CMK (cell line): ENCODE results near the gene UBR1.
"Not testable (repeated sequence)": the region's sequence is repeated elsewhere in the genome, so short reads cannot be mapped to it uniquely, and the experiment has no call there.

Experiments
- DNase-seq: peaks from one replicate; pipeline ENCODE4 v3.0.0-alpha.2; 2010; ENCODE audit warnings: low read depth

The UBR1 gene

DNA sequence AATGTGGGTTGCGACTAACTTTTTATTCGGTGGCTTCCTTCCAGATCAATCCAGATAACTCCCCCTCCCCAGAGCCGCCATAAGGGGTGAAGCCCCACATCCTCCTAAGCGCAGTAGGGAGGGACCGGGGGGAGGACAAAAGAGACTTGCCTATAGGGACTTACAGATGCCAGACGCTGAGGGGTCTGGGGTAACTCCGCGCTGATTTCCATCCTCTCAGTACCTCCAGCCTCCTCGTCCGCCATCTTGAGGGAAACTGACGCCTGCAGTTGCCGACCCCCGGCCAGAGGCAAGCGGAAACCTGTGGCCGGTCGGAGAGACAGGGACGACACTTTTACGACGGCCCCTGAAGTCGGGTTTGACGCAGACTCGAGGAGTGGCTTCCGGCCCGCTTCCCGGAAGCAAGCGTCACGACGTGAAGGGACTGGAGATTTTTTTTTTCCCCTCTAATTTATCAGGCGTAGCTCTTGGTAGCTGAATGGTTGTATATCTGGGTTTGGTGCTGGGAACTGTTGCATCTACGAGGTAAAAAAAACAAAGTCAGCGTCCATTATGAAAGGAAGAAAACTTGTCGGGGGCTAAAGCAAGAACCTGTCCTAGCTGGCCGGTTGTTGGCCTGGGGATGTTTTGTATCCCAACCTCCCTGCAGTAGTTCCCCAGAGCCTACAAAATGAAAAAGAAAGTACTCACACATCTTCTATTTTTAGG, at the start of gene UBR1:
Gene UBR1 (minus strand): TSS at position 261 of the 708 bp plus-strand sequence. CDS start 16 bp downstream, at position 245.
- peak; percentile 85 for DNase-seq

DNA sequence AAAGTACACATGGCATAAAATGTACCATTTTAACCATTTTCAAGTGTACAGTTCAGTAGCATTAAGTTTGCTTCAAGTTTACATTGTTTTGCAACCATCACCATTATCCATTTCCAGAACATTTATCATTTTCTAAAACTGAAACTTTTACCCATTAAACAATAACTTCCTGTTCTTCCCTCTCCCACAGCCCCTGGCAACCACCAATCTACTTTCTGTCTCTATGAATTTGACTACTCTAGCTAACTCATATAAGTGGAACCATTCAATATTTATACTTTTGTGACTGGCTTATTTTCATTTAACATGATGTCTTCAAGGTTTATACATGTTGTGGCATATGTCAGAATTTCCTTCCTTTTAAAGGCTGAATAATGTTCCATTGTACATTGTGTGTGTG, 47.4 kb upstream of the UBR1 start:
- no peak for DNase-seq

GRCh38 chr15:43151688-43152087, 45.9 kb upstream of the UBR1 start:
- no peak for DNase-seq

GRCh38 chr15:43150191-43150929, 44.5 kb upstream of the UBR1 start:
- DNase-seq: no peak

GRCh38 chr15:43146184-43146583, 40.3 kb upstream of the UBR1 start:
- no peak for DNase-seq

DNA sequence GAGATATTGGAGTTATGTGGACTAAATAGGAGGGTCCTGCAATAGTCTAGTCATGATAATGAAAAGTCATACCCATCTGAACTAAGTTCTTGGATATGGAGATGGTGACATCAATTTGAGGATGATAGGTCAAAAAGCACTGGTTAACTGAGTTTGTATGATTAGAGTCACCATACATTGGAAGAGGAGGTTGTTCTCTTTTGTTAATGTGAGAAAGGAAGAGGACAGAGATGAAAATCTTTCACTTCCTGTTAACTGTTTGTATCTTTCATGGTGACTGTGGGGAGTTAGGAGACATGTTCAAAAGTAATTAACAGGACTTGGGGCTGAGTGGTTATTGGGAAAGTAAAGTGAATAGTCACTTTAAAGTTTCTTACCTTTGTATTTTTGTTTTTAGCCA, 38.7 kb upstream of the UBR1 start:
- no peak for DNase-seq

- no peak for DNase-seq
These were observed 37.5 kb upstream of the UBR1 start for GRCh38 chr15:43143203-43143941.

- no peak for DNase-seq
These were observed 29.5 kb upstream of the UBR1 start for GRCh38 chr15:43135351-43135750.

DNA sequence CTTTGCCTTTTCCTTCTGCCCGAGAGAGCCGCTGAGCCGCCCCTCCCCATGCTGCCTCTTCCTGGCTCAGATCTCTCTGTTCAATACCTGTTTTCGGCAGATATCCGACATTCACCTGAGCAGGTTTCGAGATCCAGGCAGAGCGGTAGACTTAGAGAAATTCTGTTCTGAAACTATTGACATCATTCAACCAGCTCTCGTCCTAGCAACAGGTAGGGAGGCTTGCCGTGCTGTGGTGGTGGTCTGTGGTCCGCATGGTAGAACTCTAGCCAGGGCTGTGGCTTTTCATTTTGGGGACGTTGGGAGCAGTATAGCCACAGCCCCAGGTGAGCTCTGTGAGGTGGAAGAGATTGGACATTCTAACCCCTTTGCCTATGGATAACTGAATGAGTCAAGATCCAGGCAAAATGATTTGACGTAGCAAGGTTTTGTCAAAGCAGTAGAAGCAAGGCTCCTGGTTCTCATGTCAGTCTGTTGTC, 28.4 kb upstream of the UBR1 start:
- DNase-seq: no peak

DNA sequence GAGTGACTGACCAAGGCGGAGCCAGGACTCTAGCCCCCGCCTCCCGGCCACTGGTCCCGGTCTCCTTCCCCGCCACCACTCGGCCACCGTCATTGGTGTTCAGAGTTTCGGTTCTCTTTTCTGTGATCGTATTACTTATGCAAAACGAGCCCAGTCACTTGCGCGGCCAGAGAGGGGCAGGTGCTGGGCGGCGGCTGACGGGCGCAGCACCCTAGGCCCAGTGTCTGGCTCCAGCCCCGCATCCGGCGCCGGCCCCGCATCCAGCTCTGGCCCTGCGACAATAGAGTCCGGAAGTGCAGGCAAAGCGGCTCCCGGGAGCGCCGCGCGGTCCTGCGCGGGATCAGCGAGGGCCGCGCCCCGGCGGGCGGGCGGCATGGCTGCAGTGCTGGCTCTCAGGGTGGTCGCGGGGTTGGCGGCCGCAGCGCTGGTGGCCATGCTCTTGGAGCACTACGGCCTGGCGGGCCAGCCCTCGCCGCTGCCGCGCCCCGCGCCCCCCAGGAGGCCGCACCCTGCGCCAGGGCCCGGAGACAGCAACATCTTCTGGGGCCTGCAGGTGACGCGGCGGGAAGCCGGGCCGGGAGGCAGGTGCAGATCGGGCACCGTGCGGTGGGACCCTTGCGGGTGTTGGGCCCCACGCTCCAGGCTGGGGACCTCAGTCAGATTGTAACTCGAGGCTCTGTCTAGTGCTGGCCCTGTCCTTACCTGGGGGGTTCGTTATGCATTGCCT, 27.8 kb upstream of the UBR1 start, which contains the start of gene TMEM62:
Gene TMEM62 (plus strand): TSS at position 157 of the 727 bp plus-strand sequence. CDS start 217 bp downstream, at position 374.
- peak; percentile 32 for DNase-seq

- no peak for DNase-seq
These were observed 27.1 kb upstream of the UBR1 start for GRCh38 chr15:43132830-43133429.

DNA sequence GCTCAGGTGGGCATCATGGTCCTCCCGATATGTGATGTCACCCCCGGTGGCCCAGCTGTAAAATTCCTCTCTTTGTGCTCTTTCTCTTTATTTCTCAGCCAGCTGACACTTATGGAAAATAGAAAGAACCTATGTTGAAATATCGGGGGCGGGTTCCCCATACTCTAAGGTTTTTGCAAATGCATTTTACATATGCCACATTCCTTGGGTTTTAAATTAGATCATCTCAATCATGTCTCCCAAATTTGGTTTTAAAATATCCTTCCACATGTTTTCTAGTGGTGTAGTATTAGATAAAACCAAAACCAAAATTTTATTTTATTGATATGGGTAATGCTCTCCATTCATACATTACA, 23.1 kb upstream of the UBR1 start:
- DNase-seq: no peak

DNA sequence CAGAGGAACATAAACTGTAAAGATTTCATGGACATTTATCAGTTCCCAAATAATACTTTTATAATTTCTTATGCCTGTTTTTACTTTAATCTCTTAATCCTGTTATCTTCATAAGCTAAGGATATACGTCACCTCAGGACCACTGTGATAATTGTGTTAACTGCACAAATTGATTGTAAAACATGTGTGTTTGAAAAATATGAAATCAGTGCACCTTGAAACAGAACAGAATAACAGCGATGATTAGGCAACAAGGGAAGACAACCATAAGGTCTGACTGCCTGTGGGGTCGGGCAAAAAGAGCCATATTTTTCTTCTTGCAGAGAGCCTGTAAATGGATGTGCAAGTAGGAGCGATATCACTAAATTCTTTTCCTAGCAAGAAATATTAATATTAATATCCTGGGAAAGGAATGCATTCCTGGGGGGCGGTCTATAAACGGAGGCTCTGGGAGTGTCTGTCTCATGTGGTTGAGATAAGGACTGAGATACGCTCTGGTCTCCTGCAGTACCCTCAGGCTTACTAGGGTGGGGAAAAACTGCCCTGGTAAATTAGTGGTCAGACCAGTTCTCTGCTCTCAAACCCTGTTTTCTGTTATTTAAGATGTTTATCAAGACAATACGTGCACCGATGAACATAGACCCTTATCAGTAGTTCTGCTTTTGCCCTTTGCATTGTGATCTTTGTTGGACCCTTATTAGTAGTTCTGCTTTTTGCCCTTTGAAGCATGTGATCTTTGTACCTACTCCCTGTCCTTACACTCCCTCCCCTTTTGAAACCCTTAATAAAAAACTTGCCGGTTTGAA, 22.5 kb upstream of the UBR1 start:
- DNase-seq: not testable (repeated sequence)

- no peak for DNase-seq
These were observed 21.9 kb upstream of the UBR1 start for GRCh38 chr15:43127752-43128151.

- no peak for DNase-seq
These were observed 20.5 kb upstream of the UBR1 start for GRCh38 chr15:43126356-43126755.

DNA sequence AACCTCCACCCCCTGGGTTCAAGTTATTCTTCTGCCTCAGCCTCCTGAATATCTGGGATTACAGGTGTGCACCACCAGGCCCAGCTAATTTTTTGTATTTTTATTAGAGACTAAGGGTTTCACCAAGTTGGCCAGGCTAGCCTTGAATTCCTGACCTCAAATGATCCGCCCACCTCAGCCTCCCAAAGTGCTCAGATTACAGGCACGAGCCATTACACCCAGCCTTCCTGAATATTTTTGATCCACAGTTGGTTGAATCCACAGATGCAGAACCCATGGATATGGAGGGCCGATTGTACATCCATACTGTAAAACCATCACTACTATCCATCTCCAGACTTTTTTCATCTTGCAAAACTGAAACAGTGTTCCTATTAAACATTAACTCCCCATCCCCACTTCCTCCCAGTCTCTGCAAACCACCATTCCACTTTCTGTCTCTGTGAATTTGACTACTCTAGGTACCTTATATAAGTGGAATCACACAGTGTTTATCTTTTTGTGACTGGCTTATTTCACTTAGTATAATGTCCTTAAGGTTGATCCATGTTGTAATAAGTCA, 19.3 kb upstream of the UBR1 start:
- no peak for DNase-seq

DNA sequence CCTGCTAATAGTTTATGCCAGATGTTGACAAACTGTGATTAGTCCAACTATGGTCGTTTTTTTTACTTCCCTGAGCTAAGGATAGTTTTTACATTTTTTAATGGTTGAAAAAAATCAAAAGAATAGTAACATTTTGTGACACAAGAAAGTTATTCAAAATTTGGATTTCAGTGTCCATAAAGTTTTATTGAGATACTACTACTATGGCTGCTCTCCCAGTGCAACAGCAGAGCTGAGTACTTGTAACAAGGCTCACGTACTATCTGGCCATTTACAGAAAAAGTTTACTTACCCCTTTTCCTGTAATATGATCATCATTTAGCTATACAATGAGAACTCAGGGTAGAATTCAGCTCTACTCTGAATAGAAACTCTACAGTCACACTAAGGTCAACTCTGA, 16.0 kb upstream of the UBR1 start:
- no peak for DNase-seq

- DNase-seq: no peak
These were observed 13.0 kb upstream of the UBR1 start for GRCh38 chr15:43118829-43119228.

DNA sequence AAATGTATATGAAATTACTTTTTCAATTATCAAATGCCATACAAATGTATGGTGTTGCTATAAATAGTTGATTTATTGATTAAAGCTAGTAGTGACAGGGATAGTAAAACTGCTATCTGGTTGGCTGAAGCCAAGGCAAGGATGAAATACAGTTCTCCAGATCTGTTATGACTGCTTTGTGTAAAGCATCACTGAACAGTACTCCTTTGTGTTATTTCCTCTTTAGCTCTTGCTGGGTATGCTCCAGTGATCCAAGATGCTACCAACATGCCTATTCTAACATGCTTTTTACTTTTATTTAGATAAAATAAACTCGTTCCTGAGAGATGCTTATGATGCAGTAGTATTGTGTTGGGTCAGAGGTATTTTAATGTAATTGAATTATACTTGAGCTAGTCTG, 12.4 kb upstream of the UBR1 start:
- no peak for DNase-seq

- no peak for DNase-seq
These were observed 5.5 kb upstream of the UBR1 start for GRCh38 chr15:43111354-43111753.
